Fibroblast of mammary gland (primary cell): ENCODE data around the gene TEAD1.
"Not testable (repeated sequence)": the region's sequence is repeated elsewhere in the genome, so short reads cannot be mapped to it uniquely, and the experiment has no call there.

Experiments used
- DNase-seq: peaks from one replicate; pipeline ENCODE4 v3.0.0-alpha.2; 2010; ENCODE audit warnings: low read depth
- H3K4me3 ChIP-seq: 2 replicates; pipeline ENCODE4 v1.5.1; 2011; ENCODE audit warnings: low read depth, mild to moderate bottlenecking, low read length, moderate library complexity; ENCODE audit not compliant: control insufficient read depth
- CTCF ChIP-seq: conservative IDR thresholded peaks from 2 replicates; pipeline ENCODE4 v1.5.1; 2011; ENCODE audit warnings: low read depth, low read length, inconsistent platforms; ENCODE audit not compliant: control insufficient read depth, insufficient read depth

Gene TEAD1

DNA sequence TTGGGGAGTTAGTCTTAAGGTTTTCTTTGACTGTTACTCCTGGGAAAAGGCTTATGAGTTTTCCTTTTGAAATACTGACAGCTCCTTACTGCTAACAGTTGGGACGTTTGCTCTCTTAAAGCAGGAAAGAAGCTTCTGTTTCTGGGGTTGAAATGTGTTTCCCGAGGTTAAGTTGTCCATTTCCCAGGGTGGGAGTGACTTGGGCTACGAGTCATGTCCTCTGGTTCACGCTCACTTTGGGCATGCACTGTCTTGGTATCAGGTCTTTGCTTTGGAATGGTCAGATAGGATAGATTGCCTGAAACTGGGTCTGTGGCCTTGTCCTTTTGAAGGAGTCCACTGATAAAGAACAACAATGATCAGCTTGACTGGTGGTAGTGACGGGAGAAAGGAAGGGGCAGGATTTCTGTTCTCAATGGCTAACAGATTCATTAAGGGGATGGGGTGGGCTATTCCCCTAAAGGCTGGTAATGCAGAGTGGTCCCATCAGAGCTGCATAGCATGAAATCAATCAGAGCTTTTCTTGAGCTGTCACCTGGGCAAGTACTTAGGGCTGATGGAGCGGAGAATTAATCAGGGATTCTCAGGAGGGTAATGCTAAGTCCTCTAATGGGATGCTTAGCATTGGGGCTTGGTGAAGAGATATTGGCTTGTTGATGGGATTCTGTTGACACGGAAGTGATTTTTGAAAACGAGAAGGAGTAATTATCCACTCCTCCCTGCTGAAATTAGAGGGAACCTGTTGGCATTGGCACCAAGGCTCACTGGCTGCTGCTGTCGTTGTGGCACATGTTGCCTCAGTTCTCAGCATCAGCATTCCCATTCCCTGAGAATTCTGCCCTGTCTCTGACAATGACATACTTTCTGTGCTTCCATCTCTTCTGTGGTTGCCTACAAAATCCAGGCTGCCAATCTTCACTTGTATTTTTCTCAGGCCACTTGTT is 81.6 kb downstream of the TEAD1 start:
- no peak for TF ChIP-seq CTCF
- peak; percentile 61 for DNase-seq
- no peak overlapping the region for H3K4me3 ChIP-seq

DNA sequence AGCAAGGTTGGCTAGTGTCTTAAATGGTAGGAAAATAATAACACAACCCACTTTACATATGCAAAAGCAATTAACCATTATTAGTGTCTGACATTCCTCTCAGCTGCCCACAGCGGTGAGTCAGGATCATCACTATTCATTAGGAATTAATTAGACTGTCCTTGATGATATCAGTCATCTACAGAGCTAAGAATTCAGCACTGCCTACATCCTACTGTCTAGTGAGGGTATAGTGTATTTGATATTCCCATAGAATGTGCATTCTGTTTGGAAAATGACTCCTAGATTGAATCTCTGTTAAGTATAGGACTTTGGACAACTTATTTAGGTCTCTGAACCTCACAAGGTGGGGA is 82.2 kb downstream of the TEAD1 start:
- no peak for DNase-seq
- no peak overlapping the region for H3K4me3 ChIP-seq
- no peak for TF ChIP-seq CTCF

DNA sequence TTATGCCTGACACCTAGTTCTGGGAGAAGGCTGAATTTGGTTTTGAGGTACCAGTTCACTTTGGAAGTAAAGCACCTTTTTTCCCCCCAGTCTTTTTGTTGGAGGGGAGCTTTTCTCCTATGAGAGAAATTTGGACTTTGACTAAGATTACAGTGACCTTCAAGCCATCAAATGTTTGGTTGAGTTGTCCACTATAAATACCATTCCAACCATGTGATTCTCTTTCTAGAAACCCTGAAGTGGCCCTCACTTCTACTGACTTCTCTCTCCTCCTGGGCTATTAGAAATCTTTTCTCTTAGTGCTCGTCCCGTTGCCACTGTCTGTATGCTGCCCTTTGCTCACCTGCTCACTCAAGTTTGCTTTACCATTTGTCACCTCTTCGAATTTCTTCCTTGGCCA is 82.6 kb downstream of the TEAD1 start:
- no peak overlapping the region for H3K4me3 ChIP-seq
- DNase-seq = no peak
- TF ChIP-seq CTCF = no peak

GRCh38 chr11:12757416-12757815 is 83.2 kb downstream of the TEAD1 start:
- H3K4me3 ChIP-seq = no peak overlapping the region
- TF ChIP-seq CTCF = no peak
- no peak for DNase-seq

- H3K4me3 ChIP-seq, DNase-seq: not testable (repeated sequence)
These were observed 83.9 kb downstream of the TEAD1 start for GRCh38 chr11:12758117-12758516.

GRCh38 chr11:12761029-12761428 is 86.8 kb downstream of the TEAD1 start:
- DNase-seq = peak; percentile 53
- no peak overlapping the region for H3K4me3 ChIP-seq
- peak; percentile 49 for TF ChIP-seq CTCF

GRCh38 chr11:12762278-12762677 is 88.1 kb downstream of the TEAD1 start:
- TF ChIP-seq CTCF = no peak
- DNase-seq = no peak
- H3K4me3 ChIP-seq = no peak overlapping the region
